ENCODE measurements around the gene TOR1B.

DNA sequence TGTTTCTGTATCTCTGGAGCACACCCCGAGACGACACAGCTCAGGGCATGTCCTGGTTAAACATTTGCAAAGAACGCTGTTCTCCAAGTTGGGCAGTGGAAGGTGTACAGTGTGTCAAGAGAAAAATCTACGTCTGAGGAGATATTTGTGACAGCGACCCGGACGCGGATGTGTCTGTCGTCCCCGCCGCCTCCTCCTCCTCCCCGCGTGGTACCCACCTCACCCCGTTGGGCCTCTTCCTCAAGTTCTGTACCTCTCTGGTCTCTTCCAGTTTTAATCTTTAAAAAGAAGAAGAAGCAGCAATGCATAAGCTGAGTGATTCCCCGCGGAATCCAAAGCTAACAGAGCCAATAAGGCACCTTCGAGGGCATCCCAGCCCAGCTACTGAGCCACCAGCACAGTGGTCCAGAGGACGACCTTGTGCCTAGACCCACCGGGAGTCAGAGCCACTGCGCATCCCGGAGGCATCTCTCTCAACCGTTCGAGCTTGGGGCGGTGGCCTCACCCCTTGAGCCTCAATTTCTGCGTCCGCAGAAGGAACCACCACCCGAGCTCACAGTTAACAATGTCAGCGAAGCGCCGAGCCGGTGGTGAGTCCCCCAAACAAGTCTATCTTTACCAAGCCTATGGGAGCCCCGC lies 31.6 kb downstream of the TOR1B start:
- TF ChIP-seq, protein P1, sequence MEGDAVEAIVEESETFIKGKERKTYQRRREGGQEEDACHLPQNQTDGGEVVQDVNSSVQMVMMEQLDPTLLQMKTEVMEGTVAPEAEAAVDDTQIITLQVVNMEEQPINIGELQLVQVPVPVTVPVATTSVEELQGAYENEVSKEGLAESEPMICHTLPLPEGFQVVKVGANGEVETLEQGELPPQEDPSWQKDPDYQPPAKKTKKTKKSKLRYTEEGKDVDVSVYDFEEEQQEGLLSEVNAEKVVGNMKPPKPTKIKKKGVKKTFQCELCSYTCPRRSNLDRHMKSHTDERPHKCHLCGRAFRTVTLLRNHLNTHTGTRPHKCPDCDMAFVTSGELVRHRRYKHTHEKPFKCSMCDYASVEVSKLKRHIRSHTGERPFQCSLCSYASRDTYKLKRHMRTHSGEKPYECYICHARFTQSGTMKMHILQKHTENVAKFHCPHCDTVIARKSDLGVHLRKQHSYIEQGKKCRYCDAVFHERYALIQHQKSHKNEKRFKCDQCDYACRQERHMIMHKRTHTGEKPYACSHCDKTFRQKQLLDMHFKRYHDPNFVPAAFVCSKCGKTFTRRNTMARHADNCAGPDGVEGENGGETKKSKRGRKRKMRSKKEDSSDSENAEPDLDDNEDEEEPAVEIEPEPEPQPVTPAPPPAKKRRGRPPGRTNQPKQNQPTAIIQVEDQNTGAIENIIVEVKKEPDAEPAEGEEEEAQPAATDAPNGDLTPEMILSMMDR (IDR thresholded peaks at IDR 0.05): no peak
- no peak for TF ChIP-seq POLR2A (IDR thresholded peaks at IDR 0.05)

All from esophagus squamous epithelium (tissue), 4 donors.